ENCODE data around the gene PXK. TPM values are rescaled to one million over a fixed set of nuclear protein-coding genes. Genes with fewer than 3 reads are reported as not detected.

PXK gene
- total RNA-seq, 1 donor, result 64.4 TPM

DNA sequence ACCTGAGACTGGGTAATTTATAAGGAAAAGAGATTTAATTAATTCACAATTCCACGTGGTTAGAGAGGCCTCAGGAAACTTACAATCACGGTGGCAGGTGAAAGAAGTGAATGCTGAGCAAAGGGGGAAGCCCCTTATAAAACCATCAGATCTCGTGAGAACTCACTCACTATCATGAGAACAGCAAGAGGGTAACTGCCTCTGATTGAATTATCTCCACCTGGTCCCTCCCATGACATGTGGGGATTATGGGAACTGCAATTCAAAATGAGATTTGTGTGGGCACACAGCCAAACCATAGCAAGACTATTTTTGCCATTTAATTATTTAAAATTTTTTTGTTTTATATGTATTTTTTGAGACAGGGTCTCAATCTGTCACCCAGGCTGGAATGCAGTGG lies 132.2 kb downstream of the PXK start:
- no peak for DNase-seq (ENCODE audit: low read depth)
- TF ChIP-seq, protein P1, sequence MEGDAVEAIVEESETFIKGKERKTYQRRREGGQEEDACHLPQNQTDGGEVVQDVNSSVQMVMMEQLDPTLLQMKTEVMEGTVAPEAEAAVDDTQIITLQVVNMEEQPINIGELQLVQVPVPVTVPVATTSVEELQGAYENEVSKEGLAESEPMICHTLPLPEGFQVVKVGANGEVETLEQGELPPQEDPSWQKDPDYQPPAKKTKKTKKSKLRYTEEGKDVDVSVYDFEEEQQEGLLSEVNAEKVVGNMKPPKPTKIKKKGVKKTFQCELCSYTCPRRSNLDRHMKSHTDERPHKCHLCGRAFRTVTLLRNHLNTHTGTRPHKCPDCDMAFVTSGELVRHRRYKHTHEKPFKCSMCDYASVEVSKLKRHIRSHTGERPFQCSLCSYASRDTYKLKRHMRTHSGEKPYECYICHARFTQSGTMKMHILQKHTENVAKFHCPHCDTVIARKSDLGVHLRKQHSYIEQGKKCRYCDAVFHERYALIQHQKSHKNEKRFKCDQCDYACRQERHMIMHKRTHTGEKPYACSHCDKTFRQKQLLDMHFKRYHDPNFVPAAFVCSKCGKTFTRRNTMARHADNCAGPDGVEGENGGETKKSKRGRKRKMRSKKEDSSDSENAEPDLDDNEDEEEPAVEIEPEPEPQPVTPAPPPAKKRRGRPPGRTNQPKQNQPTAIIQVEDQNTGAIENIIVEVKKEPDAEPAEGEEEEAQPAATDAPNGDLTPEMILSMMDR (IDR thresholded peaks at IDR 0.05; ENCODE audit: insufficient read depth, low read length), result peak; percentile 5
- H3K4me3 ChIP-seq (ENCODE audit: low read depth, low read length), result no peak overlapping the region

DNA sequence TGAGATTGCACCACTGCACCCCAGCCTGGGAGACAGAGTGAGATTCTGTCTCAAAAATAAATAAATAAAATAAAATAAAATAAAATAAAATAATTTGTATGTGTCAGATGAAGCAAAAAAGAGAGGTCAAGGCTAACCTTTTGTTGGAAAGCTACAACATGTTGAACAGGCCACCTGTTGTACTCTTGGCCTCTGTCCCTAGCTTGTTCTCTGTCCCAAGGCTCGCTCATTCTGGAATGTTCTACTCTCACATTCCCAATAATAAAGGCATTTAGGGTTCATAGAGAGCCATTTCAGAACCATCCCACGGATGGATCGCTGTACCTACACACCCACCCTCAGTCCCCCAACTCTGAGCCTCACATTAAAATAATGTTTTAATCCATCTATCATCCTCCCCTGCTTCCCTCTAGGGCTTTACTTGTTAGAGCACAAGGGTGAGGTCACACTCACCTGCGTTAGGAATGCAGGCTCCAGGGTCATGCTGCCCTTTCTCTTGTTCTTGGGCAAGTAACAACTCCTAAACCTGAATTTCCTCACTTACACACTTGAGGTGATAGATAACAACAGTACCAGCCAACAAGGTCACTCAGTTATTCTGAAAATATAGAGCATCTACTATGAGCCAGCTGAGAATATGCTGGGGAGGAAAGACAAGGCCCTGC lies 134.3 kb downstream of the PXK start:
- no peak overlapping the region for H3K4me3 ChIP-seq (ENCODE audit: low read depth, low read length)
- TF ChIP-seq, protein P1 (IDR thresholded peaks at IDR 0.05; ENCODE audit: insufficient read depth, low read length), result no peak
- no peak for DNase-seq (ENCODE audit: low read depth)

DNA sequence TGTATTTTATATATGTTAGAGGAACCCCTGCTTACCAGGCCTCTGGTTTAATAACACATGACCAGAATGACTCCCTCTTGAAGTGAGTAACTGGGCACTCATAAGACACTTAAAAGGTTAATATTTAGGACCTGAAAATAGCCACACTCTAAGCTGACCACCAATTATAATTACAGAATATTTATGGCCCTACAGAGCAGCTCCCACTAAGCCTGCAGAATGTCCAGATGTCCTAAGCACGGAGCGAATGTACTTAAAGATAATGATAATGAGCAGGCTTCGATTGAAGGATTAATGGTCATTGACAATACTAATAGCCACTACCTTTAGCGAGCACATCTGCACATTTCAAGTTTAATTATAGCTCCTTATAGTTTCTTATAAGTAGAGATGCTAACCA lies 136.4 kb downstream of the PXK start:
- H3K4me3 ChIP-seq (ENCODE audit: low read depth, low read length), result no peak overlapping the region
- DNase-seq (ENCODE audit: low read depth), result no peak
- TF ChIP-seq, protein P1 (IDR thresholded peaks at IDR 0.05; ENCODE audit: insufficient read depth, low read length), result no peak

DNA sequence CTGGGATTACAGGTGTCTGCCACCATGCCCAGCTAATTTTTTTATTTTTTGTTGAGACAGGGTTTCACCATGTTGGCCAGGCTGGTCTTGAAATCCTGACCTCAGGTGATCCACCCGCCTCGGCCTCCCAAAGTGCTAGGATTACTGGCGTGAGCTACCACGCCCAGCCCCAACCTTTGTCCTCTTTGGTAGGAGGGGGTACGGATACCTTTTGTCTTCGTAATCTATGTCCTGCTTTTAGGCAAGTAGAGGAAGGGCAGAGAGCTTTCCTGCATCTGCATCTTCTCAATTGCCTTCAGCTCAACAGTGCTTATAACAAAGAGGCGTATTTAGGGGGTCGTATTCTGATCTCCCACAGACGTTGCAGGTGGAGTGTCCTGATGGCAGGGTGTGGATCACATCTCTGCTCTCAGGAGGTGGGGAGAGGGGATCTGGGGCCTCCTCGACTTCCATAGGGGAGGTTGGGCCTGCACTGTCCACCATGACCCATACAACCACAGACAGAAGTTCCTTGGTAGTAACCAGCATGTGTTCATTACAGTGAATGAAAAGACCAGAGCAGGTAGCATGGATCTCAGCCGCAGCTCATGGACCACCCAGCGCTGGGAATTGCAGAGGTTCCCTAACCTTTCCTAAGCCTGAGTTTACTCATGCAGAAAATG lies 137.8 kb downstream of the PXK start:
- TF ChIP-seq, protein P1 (IDR thresholded peaks at IDR 0.05; ENCODE audit: insufficient read depth, low read length), result no peak
- H3K4me3 ChIP-seq (ENCODE audit: low read depth, low read length), result no peak overlapping the region
- DNase-seq (ENCODE audit: low read depth), result no peak

GRCh38 chr3:58471025-58471887 lies 138.6 kb downstream of the PXK start:
- no peak overlapping the region for H3K4me3 ChIP-seq (ENCODE audit: low read depth, low read length)
- peak; percentile 85 for DNase-seq (ENCODE audit: low read depth)
- TF ChIP-seq, protein P1 (IDR thresholded peaks at IDR 0.05; ENCODE audit: insufficient read depth, low read length), result no peak

- DNase-seq (ENCODE audit: low read depth), result no peak
- TF ChIP-seq, protein P1 (IDR thresholded peaks at IDR 0.05; ENCODE audit: insufficient read depth, low read length), result no peak
- no peak overlapping the region for H3K4me3 ChIP-seq (ENCODE audit: low read depth, low read length)
Observed at GRCh38 chr3:58473275-58473674, 140.6 kb downstream of the PXK start.

Data from fibroblast of the aortic adventitia (primary cell).